Measurements from ENCODE around the gene RTEL1. TPM values are rescaled to one million over a fixed set of nuclear protein-coding genes. Genes with fewer than 3 reads are reported as not detected.
"Not testable (repeated sequence)": the region's sequence is repeated elsewhere in the genome, so short reads cannot be mapped to it uniquely, and the experiment has no call there.

RTEL1 gene
- total RNA-seq, 1 experiment from 2014 or later, result 26.1 TPM

DNA sequence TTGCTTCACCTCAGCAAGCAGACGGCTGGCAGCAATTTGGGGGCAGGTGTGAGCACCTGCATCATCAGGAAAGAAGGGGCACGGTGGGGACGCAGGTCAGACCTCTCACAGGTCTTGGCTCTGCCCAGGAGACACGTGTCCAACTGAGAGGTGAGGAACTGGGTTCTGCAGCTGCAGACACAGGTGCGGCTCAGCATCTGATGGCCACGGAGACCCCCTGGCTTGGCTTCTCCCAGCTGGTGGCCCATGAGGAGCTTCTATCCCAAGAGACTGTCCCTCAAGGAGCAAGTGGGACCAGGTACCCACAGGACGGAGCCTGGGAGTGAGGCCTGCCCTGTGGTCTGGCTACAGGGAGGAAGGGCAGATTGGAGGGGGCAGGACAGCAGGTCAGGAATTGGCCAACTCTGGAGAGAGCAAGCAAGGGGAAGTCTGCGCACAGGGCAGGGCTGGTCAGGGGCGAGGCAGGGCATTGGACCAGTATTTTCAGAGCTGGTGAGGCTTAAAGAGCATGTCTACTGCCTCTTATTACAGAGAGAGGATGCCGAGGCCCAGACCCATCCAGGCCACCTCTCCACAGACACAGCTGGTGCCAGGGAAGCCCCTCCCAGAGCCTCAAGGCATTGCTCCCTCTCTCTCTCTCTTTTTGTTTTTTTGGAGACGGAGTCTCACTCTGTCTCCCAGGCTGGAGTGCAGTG, 9.1 kb upstream of the RTEL1 start:
- intact Hi-C loops (cut with micrococcal nuclease; ENCODE audit: unreplicated experiment) (no loop called here), in situ Hi-C loops (cut with HindIII; ENCODE audit: low pct_unique_long_range_greater_than_20kb, low sequenced_read_pairs) (no loop called here)
- H3K4me1 ChIP-seq (ENCODE audit: control insufficient read depth, insufficient read depth, low read length), result peaks cover 2% of the 10 kb centered on the region; the same call in 1 of the 2 replicates
- no peak overlapping the region for H3K4me3 ChIP-seq (ENCODE audit: low read depth in 2 of 2, low read length in 2 of 2)
- H3K36me3 ChIP-seq (ENCODE audit: control insufficient read depth, insufficient read depth, low read length), result no peaks in the 10 kb centered on the region
- no peaks in the 10 kb centered on the region for H3K9me3 ChIP-seq (ENCODE audit: control insufficient read depth, insufficient read depth, low read depth, low read length)
- H3K27ac ChIP-seq (ENCODE audit: low read length), result no peak overlapping the region
- DNase-seq (ENCODE audit: low read depth, low spot score), result no peak
- TF ChIP-seq SIN3A (IDR thresholded peaks at IDR 0.05; ENCODE audit: borderline replicate concordance, insufficient read depth, low read depth, low read length), result no peak
- TF ChIP-seq, protein P1, sequence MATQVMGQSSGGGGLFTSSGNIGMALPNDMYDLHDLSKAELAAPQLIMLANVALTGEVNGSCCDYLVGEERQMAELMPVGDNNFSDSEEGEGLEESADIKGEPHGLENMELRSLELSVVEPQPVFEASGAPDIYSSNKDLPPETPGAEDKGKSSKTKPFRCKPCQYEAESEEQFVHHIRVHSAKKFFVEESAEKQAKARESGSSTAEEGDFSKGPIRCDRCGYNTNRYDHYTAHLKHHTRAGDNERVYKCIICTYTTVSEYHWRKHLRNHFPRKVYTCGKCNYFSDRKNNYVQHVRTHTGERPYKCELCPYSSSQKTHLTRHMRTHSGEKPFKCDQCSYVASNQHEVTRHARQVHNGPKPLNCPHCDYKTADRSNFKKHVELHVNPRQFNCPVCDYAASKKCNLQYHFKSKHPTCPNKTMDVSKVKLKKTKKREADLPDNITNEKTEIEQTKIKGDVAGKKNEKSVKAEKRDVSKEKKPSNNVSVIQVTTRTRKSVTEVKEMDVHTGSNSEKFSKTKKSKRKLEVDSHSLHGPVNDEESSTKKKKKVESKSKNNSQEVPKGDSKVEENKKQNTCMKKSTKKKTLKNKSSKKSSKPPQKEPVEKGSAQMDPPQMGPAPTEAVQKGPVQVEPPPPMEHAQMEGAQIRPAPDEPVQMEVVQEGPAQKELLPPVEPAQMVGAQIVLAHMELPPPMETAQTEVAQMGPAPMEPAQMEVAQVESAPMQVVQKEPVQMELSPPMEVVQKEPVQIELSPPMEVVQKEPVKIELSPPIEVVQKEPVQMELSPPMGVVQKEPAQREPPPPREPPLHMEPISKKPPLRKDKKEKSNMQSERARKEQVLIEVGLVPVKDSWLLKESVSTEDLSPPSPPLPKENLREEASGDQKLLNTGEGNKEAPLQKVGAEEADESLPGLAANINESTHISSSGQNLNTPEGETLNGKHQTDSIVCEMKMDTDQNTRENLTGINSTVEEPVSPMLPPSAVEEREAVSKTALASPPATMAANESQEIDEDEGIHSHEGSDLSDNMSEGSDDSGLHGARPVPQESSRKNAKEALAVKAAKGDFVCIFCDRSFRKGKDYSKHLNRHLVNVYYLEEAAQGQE (IDR thresholded peaks at IDR 0.05; ENCODE audit: insufficient read depth in 1 of 2, low read depth in 2 of 2, low read length in 1 of 2), result no peak
- TF ChIP-seq POLR2AphosphoS5 (IDR thresholded peaks at IDR 0.05; ENCODE audit: low read depth, low read length), result no peak
- TF ChIP-seq TCF7L2 (IDR thresholded peaks at IDR 0.05; ENCODE audit: low read depth, low read length), result no peak
- TF ChIP-seq, protein P2, sequence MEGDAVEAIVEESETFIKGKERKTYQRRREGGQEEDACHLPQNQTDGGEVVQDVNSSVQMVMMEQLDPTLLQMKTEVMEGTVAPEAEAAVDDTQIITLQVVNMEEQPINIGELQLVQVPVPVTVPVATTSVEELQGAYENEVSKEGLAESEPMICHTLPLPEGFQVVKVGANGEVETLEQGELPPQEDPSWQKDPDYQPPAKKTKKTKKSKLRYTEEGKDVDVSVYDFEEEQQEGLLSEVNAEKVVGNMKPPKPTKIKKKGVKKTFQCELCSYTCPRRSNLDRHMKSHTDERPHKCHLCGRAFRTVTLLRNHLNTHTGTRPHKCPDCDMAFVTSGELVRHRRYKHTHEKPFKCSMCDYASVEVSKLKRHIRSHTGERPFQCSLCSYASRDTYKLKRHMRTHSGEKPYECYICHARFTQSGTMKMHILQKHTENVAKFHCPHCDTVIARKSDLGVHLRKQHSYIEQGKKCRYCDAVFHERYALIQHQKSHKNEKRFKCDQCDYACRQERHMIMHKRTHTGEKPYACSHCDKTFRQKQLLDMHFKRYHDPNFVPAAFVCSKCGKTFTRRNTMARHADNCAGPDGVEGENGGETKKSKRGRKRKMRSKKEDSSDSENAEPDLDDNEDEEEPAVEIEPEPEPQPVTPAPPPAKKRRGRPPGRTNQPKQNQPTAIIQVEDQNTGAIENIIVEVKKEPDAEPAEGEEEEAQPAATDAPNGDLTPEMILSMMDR (IDR thresholded peaks at IDR 0.05), result no peak
- BruUV-seq (replicated peaks), result no TSS peak
- H3K27me3 ChIP-seq (ENCODE audit: control insufficient read depth, insufficient read depth, low read length), result no peaks in the 10 kb centered on the region
- ChIA-PET POLR2A (interaction anchor here (0.5 kb wide), 1 partner anchor 36 kb away, joined by 3 read pairs; no protein-coding TSS in a partner anchor), CTCF (no interaction called here)
- no peak for ATAC-seq

DNA sequence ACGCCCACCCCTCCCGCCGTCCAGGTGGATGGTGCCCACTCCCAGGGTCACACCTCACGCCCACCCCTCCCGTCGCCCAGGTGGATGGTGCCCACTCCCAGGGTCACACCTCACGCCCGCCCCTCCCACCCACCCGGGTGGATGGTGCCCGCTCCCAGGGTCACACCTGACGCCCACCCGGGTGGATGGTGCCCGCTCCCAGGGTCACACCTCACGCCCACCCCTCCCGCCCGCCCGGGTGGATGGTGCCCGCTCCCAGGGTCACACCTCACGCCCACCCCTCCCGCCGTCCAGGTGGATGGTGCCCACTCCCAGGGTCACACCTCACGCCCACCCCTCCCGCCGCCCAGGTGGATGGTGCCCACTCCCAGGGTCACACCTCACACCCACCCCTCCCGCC, 7.6 kb upstream of the RTEL1 start:
- H3K4me3 ChIP-seq (ENCODE audit: low read depth in 2 of 2, low read length in 2 of 2); intact Hi-C loops (cut with micrococcal nuclease; ENCODE audit: unreplicated experiment): not testable (repeated sequence)
- CTCF ChIA-PET, result interaction anchor here (0.6 kb wide), 2 partner anchors 67 to 73 kb away, joined by 3 to 4 read pairs; no protein-coding TSS in a partner anchor

DNA sequence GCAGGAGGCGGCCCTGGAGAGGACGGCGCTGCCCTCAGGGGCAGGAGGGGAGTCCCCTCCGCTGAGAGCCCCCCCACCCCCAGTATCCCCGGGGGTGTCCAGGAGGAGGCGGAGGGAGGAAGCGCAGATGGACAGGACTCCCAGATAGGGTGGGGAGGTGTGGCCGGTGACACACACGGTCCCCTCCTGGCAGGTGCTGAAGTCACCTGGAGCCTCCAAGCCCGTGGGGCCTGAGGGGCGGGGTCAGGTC, 6.2 kb upstream of the RTEL1 start:
- POLR2A ChIA-PET, result no interaction called here
- intact Hi-C loops (cut with micrococcal nuclease; ENCODE audit: unreplicated experiment) (no loop called here), in situ Hi-C loops (cut with HindIII; ENCODE audit: low pct_unique_long_range_greater_than_20kb, low sequenced_read_pairs) (no loop called here)
- Histone ChIP-seq H3K27ac (ENCODE audit: low read length) (no peak overlapping the region), H3K4me1 (ENCODE audit: control insufficient read depth, insufficient read depth, low read length) (peaks cover 2% of the 10 kb centered on the region; the same call in 1 of the 2 replicates), H3K9me3 (ENCODE audit: control insufficient read depth, insufficient read depth, low read depth, low read length) (no peaks in the 10 kb centered on the region), H3K27me3 (ENCODE audit: control insufficient read depth, insufficient read depth, low read length) (no peaks in the 10 kb centered on the region), H3K36me3 (ENCODE audit: control insufficient read depth, insufficient read depth, low read length) (no peaks in the 10 kb centered on the region), H3K4me3 (ENCODE audit: low read depth in 2 of 2, low read length in 2 of 2) (peak overlapping the region; percentile 51 to 60)
- TF ChIP-seq, protein P2 (IDR thresholded peaks at IDR 0.05), result no peak
- TF ChIP-seq, protein P1 (IDR thresholded peaks at IDR 0.05; ENCODE audit: insufficient read depth in 1 of 2, low read depth in 2 of 2, low read length in 1 of 2), result 0 out of 4 replicates have a peak, but pooled peaks of 1 of the 2 experiments have one; percentile 9
- CTCF ChIA-PET, result interaction anchor here (1.0 kb wide), 1 partner anchor 10 kb away, joined by 5 read pairs; no protein-coding TSS in a partner anchor
- BruUV-seq (replicated peaks), result no TSS peak
- DNase-seq (ENCODE audit: low read depth, low spot score) (no peak), ATAC-seq (peak; percentile 23; the same call in 1 of the 2 replicates)

More for the DNA sequence above, 7.6 kb upstream of the RTEL1 start:
- H3K27ac ChIP-seq (ENCODE audit: low read length); ATAC-seq; POLR2A ChIA-PET; BruUV-seq (replicated peaks); H3K36me3 ChIP-seq (ENCODE audit: control insufficient read depth, insufficient read depth, low read length); H3K9me3 ChIP-seq (ENCODE audit: control insufficient read depth, insufficient read depth, low read depth, low read length); DNase-seq (ENCODE audit: low read depth, low spot score); H3K27me3 ChIP-seq (ENCODE audit: control insufficient read depth, insufficient read depth, low read length); H3K4me1 ChIP-seq (ENCODE audit: control insufficient read depth, insufficient read depth, low read length); in situ Hi-C loops (cut with HindIII; ENCODE audit: low pct_unique_long_range_greater_than_20kb, low sequenced_read_pairs): not testable (repeated sequence)

All from Panc1 (cell line).